Measurements from ENCODE around the gene DUSP22.
A peak's percentile ranks its signal among the peaks of the same experiment; 100 is the strongest.

DUSP22 gene

DNA sequence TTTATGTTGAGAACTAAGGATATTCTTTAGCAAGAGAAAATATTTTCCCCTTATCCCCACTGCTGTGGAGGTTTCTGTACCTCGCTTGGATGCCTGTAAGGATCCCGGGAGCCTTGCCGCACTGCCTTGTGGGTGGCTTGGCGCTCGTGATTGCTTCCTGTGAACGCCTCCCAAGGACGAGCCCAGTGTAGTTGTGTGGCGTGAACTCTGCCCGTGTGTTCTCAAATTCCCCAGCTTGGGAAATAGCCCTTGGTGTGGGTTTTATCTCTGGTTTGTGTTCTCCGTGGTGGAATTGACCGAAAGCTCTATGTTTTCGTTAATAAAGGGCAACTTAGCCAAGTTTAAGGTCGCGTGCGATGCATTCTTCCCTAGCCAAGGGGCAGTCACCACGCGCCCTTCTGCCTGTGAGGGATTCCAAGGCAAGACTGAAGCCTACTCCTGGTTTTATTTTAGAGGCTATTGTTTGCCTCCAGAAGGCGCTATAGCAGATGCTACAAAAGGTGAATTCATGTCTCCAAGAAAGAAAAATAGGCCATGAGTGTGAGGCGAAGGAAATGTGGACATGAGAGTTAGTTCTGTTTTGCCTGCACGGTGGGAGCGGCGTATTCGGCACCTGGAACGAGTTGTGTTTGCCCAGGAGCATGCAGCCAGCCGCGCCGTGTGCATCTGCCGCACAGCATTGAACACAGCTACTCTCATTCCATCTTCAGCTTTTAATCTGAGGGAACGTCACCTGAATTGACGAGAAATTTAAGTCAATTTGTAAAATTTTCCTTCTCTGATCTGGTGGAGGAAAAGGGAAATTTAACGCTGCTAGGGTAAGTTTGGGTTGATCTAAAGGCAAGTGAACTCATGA, 59.0 kb downstream of the DUSP22 start:
- no peak for DNase-seq
- WGBS (ENCODE audit: extremely low coverage, insufficient coverage, insufficient read length), result no CpG with 5 or more reads among the region's 31 CpGs
- H3K4me2 ChIP-seq (ENCODE audit: low read length), result no peak overlapping the region
- H3K4ac ChIP-seq (ENCODE audit: low read depth, low read length), result no peak overlapping the region
- H3K14ac ChIP-seq (ENCODE audit: low read length), result no peak overlapping the region
- no peak overlapping the region for H3K9ac ChIP-seq (ENCODE audit: low read length)
- H2AK5ac ChIP-seq (ENCODE audit: low read length), result no peak overlapping the region
- H4K12ac ChIP-seq (ENCODE audit: low read depth, low read length), result no peak overlapping the region
- H4K8ac ChIP-seq (ENCODE audit: low read depth, low read length), result no peak overlapping the region
- H3K23ac ChIP-seq (ENCODE audit: low read length), result no peak overlapping the region
- H3K27ac ChIP-seq (ENCODE audit: low read depth, low read length), result no peak overlapping the region
- H2BK120ac ChIP-seq (ENCODE audit: insufficient read depth, low read length, poor library complexity), result no peak overlapping the region
- peak overlapping the region; percentile 20 for H3K4me3 ChIP-seq (ENCODE audit: low read depth, low read length)
- no peaks in the 10 kb centered on the region for H3K4me1 ChIP-seq (ENCODE audit: control insufficient read depth in 1 of 2, insufficient read depth in 2 of 2, low read length in 2 of 2)
- H2AFZ ChIP-seq (ENCODE audit: insufficient read depth, low read length, poor library complexity), result no peak overlapping the region
- H3K27me3 ChIP-seq (ENCODE audit: insufficient read depth, low read length), result no peaks in the 10 kb centered on the region
- no peaks in the 10 kb centered on the region for H3K79me2 ChIP-seq (ENCODE audit: control insufficient read depth, insufficient read depth, low read length, poor library complexity)
- no peak overlapping the region for H3K18ac ChIP-seq (ENCODE audit: low read length)
- H4K91ac ChIP-seq (ENCODE audit: low read depth, low read length), result no peak overlapping the region
- peaks cover 60% of the 10 kb centered on the region for H3K9me3 ChIP-seq (ENCODE audit: insufficient read depth, low read depth, low read length)
- peaks cover 7 to 10% of the 10 kb centered on the region in 2 experiments for H3K36me3 ChIP-seq (ENCODE audit: control insufficient read depth in 1 of 2, insufficient read depth in 2 of 2, low read length in 2 of 2)
- H3K79me1 ChIP-seq (ENCODE audit: low read length), result no peaks in the 10 kb centered on the region
- H2BK5ac ChIP-seq (ENCODE audit: low read depth, low read length, poor library complexity), result no peak overlapping the region
- no peak overlapping the region for H2BK12ac ChIP-seq (ENCODE audit: low read length)

DNA sequence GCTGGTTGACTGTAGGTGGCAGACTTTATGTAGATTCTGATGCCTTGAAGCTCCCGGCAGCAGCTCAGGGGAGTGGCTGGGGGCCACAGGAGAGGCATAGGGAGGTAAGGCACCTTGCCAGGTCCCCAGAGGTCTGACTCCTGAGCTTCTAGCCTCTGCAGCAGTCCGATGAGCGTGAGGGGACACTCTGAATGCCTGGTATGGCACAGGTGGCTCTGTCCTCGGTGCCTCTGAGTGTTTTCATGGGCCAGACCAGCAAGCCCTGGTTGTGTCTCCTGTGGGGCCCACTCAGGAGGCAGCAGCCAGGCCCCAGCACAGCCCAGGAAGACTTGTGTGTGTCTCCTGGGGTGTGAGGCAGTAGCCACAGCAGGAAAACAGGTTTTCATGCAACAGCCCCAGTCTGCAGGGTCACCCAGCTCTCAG, 59.6 kb downstream of the DUSP22 start:
- Histone ChIP-seq H3K79me2 (ENCODE audit: control insufficient read depth, insufficient read depth, low read length, poor library complexity) (no peaks in the 10 kb centered on the region), H4K8ac (ENCODE audit: low read depth, low read length) (no peak overlapping the region), H3K79me1 (ENCODE audit: low read length) (no peaks in the 10 kb centered on the region), H3K4ac (ENCODE audit: low read depth, low read length) (no peak overlapping the region), H4K12ac (ENCODE audit: low read depth, low read length) (no peak overlapping the region), H2BK12ac (ENCODE audit: low read length) (no peak overlapping the region), H2AFZ (ENCODE audit: insufficient read depth, low read length, poor library complexity) (no peak overlapping the region), H2BK120ac (ENCODE audit: insufficient read depth, low read length, poor library complexity) (no peak overlapping the region), H3K4me3 (ENCODE audit: low read depth, low read length) (peak overlapping the region; percentile 23), H3K27me3 (ENCODE audit: insufficient read depth, low read length) (no peaks in the 10 kb centered on the region), H3K27ac (ENCODE audit: low read depth, low read length) (no peak overlapping the region), H4K91ac (ENCODE audit: low read depth, low read length) (no peak overlapping the region), H3K4me1 (ENCODE audit: control insufficient read depth in 1 of 2, insufficient read depth in 2 of 2, low read length in 2 of 2) (no peaks in the 10 kb centered on the region), H3K4me2 (ENCODE audit: low read length) (no peak overlapping the region), H2BK5ac (ENCODE audit: low read depth, low read length, poor library complexity) (no peak overlapping the region), H3K14ac (ENCODE audit: low read length) (no peak overlapping the region), H2AK5ac (ENCODE audit: low read length) (no peak overlapping the region), H3K18ac (ENCODE audit: low read length) (no peak overlapping the region), H3K9me3 (ENCODE audit: insufficient read depth, low read depth, low read length) (peaks cover 61% of the 10 kb centered on the region), H3K36me3 (ENCODE audit: control insufficient read depth in 1 of 2, insufficient read depth in 2 of 2, low read length in 2 of 2) (peaks cover 7 to 10% of the 10 kb centered on the region in 2 experiments), H3K23ac (ENCODE audit: low read length) (no peak overlapping the region), H3K9ac (ENCODE audit: low read length) (no peak overlapping the region)
- DNase-seq, result no peak
- WGBS (ENCODE audit: extremely low coverage, insufficient coverage, insufficient read length), result no CpG with 5 or more reads among the region's 4 CpGs

DNA sequence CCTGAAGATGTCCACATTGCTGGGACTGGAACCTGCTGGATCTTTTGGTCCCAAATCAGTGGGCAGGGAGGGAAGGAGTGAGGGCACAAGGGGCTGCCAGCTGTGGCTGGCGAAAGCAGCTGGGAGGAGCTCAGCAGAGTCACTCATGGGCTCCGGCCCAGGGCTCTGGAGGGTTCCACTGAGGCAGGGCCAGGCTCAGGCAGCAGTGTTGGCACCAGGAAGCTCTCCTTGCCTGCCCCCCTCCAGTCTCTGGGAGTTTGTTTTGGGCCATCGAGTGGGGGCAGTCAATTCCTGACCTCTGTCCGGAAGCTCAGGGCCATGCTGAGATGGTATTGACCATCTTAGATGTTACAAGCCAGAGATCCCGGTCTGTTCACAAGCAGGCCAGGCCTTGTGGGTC, 60.2 kb downstream of the DUSP22 start:
- no peak overlapping the region for H2BK120ac ChIP-seq (ENCODE audit: insufficient read depth, low read length, poor library complexity)

DNA sequence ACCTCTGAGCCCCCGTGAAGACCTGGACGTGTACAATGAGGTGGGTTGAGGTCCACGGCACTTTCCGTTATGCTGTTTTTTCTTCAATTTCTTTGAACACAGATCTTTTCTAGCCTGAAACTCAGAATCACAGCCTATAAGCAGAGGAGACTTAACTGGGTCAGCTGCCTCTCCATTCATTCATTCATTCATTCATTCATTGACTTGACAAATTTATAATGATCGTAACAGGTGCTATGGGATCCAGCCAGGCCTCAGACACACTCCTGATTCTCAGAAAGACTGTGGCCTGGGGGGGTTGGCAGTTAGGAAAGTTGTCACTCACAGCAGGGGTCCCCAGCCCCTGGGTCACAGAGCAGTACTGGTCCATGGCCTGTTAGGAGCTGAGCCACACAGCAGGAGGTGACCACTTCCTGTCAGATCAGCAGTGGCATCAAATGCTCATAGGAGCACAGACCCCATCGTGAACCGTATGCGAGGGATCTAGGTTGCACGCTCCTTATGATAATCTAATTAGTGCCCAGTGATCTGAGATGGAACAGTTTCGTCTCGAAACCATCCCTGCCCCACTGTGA, 60.7 kb downstream of the DUSP22 start:
- Histone ChIP-seq H2BK12ac (ENCODE audit: low read length) (no peak overlapping the region), H3K79me2 (ENCODE audit: control insufficient read depth, insufficient read depth, low read length, poor library complexity) (no peaks in the 10 kb centered on the region), H3K4me1 (ENCODE audit: control insufficient read depth in 1 of 2, insufficient read depth in 2 of 2, low read length in 2 of 2) (no peaks in the 10 kb centered on the region), H4K91ac (ENCODE audit: low read depth, low read length) (no peak overlapping the region), H3K9ac (ENCODE audit: low read length) (no peak overlapping the region), H3K9me3 (ENCODE audit: insufficient read depth, low read depth, low read length) (peaks cover 67% of the 10 kb centered on the region), H3K36me3 (ENCODE audit: control insufficient read depth in 1 of 2, insufficient read depth in 2 of 2, low read length in 2 of 2) (peaks cover 5 to 9% of the 10 kb centered on the region in 2 experiments), H4K8ac (ENCODE audit: low read depth, low read length) (no peak overlapping the region), H3K18ac (ENCODE audit: low read length) (no peak overlapping the region), H2AFZ (ENCODE audit: insufficient read depth, low read length, poor library complexity) (no peak overlapping the region), H3K4me2 (ENCODE audit: low read length) (no peak overlapping the region), H3K4ac (ENCODE audit: low read depth, low read length) (no peak overlapping the region), H3K27me3 (ENCODE audit: insufficient read depth, low read length) (no peaks in the 10 kb centered on the region), H2BK120ac (ENCODE audit: insufficient read depth, low read length, poor library complexity) (no peak overlapping the region), H3K79me1 (ENCODE audit: low read length) (no peaks in the 10 kb centered on the region), H3K23ac (ENCODE audit: low read length) (no peak overlapping the region), H3K4me3 (ENCODE audit: low read depth, low read length) (no peak overlapping the region), H3K27ac (ENCODE audit: low read depth, low read length) (no peak overlapping the region), H3K14ac (ENCODE audit: low read length) (no peak overlapping the region), H4K12ac (ENCODE audit: low read depth, low read length) (no peak overlapping the region), H2BK5ac (ENCODE audit: low read depth, low read length, poor library complexity) (no peak overlapping the region), H2AK5ac (ENCODE audit: low read length) (no peak overlapping the region)
- WGBS (ENCODE audit: extremely low coverage, insufficient coverage, insufficient read length), result no CpG with 5 or more reads among the region's 11 CpGs
- DNase-seq, result no peak

More for the DNA sequence above, 60.2 kb downstream of the DUSP22 start:
- H3K79me2 ChIP-seq (ENCODE audit: control insufficient read depth, insufficient read depth, low read length, poor library complexity), result no peaks in the 10 kb centered on the region
- no peak overlapping the region for H3K4me2 ChIP-seq (ENCODE audit: low read length)
- H2AFZ ChIP-seq (ENCODE audit: insufficient read depth, low read length, poor library complexity), result no peak overlapping the region
- no peak overlapping the region for H3K18ac ChIP-seq (ENCODE audit: low read length)
- no peak overlapping the region for H3K4me3 ChIP-seq (ENCODE audit: low read depth, low read length)
- no peak overlapping the region for H2AK5ac ChIP-seq (ENCODE audit: low read length)
- no peak overlapping the region for H3K23ac ChIP-seq (ENCODE audit: low read length)
- H3K36me3 ChIP-seq (ENCODE audit: control insufficient read depth in 1 of 2, insufficient read depth in 2 of 2, low read length in 2 of 2), result peaks cover 7 to 10% of the 10 kb centered on the region in 2 experiments
- no peak for DNase-seq
- WGBS (ENCODE audit: extremely low coverage, insufficient coverage, insufficient read length), result no CpG with 5 or more reads among the region's 5 CpGs
- H3K14ac ChIP-seq (ENCODE audit: low read length), result no peak overlapping the region
- no peak overlapping the region for H2BK5ac ChIP-seq (ENCODE audit: low read depth, low read length, poor library complexity)
- no peak overlapping the region for H4K91ac ChIP-seq (ENCODE audit: low read depth, low read length)
- H3K27ac ChIP-seq (ENCODE audit: low read depth, low read length), result no peak overlapping the region
- H2BK12ac ChIP-seq (ENCODE audit: low read length), result no peak overlapping the region
- H4K12ac ChIP-seq (ENCODE audit: low read depth, low read length), result no peak overlapping the region
- H3K9ac ChIP-seq (ENCODE audit: low read length), result no peak overlapping the region
- H3K9me3 ChIP-seq (ENCODE audit: insufficient read depth, low read depth, low read length), result peaks cover 66% of the 10 kb centered on the region
- no peaks in the 10 kb centered on the region for H3K79me1 ChIP-seq (ENCODE audit: low read length)
- H4K8ac ChIP-seq (ENCODE audit: low read depth, low read length), result no peak overlapping the region
- no peaks in the 10 kb centered on the region for H3K4me1 ChIP-seq (ENCODE audit: control insufficient read depth in 1 of 2, insufficient read depth in 2 of 2, low read length in 2 of 2)
- H3K4ac ChIP-seq (ENCODE audit: low read depth, low read length), result no peak overlapping the region
- no peaks in the 10 kb centered on the region for H3K27me3 ChIP-seq (ENCODE audit: insufficient read depth, low read length)
